Measurements from ENCODE around the gene NDUFA9.

NDUFA9 gene

DNA sequence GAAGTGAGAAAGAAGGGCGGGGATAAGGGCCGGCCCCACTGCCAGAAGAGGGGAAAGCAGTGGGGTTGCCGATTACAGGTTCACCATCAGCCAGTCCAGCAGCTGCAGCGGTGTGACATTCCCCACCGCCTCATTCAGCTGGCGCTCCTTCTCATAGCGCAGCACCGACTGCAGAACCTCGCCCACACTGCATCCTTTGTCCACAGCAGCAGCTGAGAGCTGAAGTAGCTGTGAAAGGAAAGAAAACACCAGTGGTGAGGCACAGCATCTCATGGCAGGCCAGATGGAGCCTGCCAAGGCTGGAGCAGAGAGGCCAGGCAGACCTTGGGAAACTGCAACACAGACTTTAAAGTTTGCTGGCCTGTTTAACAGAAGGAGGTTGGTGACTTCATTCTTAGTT lies 33.2 kb upstream of the NDUFA9 start:
- no peak overlapping the region for H3K27ac ChIP-seq
- TF ChIP-seq, protein P1, sequence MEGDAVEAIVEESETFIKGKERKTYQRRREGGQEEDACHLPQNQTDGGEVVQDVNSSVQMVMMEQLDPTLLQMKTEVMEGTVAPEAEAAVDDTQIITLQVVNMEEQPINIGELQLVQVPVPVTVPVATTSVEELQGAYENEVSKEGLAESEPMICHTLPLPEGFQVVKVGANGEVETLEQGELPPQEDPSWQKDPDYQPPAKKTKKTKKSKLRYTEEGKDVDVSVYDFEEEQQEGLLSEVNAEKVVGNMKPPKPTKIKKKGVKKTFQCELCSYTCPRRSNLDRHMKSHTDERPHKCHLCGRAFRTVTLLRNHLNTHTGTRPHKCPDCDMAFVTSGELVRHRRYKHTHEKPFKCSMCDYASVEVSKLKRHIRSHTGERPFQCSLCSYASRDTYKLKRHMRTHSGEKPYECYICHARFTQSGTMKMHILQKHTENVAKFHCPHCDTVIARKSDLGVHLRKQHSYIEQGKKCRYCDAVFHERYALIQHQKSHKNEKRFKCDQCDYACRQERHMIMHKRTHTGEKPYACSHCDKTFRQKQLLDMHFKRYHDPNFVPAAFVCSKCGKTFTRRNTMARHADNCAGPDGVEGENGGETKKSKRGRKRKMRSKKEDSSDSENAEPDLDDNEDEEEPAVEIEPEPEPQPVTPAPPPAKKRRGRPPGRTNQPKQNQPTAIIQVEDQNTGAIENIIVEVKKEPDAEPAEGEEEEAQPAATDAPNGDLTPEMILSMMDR (conservative IDR thresholded peaks at IDR 0.05), result no peak
- TF ChIP-seq ZFX (IDR thresholded peaks at IDR 0.05), result no peak

DNA sequence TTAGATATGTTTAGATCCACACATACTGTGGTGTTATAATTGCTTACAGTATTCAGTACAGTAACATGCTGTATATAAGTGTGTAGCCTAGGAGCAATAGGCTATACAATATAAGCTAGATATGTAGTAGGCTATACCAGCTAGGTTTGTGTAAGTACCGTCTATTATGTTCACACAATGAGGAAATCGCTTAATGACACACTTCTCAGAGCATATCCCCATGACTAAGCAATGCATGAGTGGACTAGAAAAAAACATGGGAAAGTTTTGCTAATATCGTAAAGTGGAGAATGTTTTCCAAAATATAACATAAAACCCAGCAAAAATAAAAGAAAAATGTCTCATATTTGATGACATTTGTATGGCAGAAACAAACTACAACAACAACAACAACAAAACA lies 27.4 kb upstream of the NDUFA9 start:
- no peak overlapping the region for H3K27ac ChIP-seq
- no peak for TF ChIP-seq ZFX (IDR thresholded peaks at IDR 0.05)
- TF ChIP-seq, protein P1 (conservative IDR thresholded peaks at IDR 0.05), result no peak

DNA sequence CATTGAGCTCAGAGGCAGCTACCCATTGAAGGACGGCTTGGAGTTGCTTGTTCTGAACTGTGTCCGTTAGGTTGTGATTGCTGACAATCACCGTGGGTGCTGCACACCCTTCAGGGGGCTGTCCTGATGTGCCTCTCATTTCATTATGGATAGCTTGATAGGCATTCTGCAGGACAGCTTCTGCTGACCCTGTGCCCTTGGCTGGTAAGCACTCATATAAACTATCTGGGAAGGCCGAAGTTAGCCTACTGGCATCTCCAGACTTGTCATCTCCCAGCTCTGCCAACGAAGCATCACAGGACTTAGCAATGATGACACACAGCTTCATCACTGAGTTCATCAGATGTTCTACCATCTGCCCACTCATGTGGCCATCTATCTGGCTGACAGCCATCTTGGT lies 22.4 kb upstream of the NDUFA9 start:
- no peak overlapping the region for H3K27ac ChIP-seq
- TF ChIP-seq ZFX (IDR thresholded peaks at IDR 0.05), result no peak
- TF ChIP-seq, protein P1 (conservative IDR thresholded peaks at IDR 0.05), result no peak

DNA sequence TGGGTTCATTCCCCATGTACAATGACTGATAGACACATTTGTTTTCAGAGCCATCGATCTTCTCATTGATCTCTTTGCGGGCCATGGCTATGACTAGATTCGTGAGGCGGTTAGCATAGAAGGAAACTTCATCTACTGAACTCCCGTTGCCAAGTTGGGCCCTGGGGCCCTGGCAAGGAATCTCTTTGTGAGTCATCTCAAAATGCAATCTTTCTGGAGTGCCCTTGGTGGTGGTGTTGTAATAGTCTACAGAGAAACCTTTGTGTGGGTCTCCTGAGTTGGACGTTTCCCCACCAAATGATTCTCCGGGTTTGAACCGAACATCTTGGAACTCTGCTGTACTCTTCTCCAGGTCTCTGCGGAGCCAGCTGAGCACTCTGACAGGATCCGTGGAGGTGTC lies 20.5 kb upstream of the NDUFA9 start:
- H3K27ac ChIP-seq, result no peak overlapping the region
- no peak for TF ChIP-seq ZFX (IDR thresholded peaks at IDR 0.05)
- TF ChIP-seq, protein P1 (conservative IDR thresholded peaks at IDR 0.05), result no peak

DNA sequence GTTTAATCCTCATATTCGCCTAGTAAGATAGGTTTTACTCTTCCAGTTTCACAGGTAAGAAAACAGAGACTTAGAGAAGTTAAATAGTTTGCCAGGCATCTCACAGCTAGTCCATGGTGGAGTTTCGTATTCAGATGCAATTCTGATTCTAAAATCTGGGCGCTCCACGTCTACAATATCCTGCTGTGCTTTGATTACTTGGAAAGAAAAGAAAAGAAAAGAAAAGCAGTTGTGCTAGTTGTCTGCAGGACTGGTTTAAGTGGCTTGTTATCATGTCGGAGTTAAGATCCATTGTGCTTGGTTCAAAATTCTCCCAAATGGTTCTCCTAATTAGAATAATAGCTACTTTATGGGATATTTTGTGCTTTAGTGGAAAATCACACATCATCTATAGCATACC lies 18.7 kb upstream of the NDUFA9 start:
- H3K27ac ChIP-seq, result no peak overlapping the region

DNA sequence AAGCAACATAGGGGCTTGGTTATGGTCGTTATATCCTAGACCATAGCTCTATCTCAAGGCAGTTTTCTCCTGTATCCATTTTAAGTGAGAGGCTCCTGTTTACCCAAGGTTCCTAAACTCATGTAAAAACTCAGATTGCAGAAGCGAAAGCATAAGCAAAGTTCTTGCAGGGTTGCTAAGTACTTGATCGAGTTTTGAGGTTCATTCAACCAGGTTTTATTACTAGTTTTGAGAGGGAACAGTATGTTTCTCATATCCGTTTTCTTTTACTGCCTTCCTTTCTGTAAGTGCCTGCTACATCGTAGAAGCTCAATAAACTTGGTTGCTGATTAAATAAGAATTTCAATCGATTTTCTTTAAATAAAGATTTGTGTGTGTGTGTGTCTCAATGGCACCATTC lies 5.2 kb upstream of the NDUFA9 start:
- H3K27ac ChIP-seq, result no peak overlapping the region
- TF ChIP-seq ZFX (IDR thresholded peaks at IDR 0.05), result no peak
- TF ChIP-seq, protein P1 (conservative IDR thresholded peaks at IDR 0.05), result no peak

More for the DNA sequence above, 18.7 kb upstream of the NDUFA9 start:
- TF ChIP-seq, protein P1 (conservative IDR thresholded peaks at IDR 0.05), result no peak
- no peak for TF ChIP-seq ZFX (IDR thresholded peaks at IDR 0.05)

DNA sequence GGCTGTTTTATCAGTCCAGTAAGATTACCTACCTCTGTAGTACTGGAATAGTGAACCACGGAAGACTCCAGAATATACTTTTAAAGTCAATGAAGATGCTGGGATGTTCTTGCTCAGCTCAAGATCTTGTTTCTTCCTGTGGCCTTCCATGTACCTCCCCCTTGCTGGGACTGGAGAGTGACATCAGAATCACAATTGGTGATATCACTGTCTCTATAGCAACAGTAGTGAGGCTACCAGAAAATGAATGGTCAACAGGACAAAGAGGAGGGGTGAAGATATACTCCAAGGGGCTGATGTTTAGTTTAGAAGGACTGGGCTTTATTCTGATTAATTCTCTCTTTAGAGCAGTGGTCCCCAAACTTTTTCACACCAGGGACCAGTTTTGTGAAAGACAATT lies 3.9 kb upstream of the NDUFA9 start:
- H3K27ac ChIP-seq, result no peak overlapping the region
- TF ChIP-seq, protein P1 (conservative IDR thresholded peaks at IDR 0.05), result no peak
- no peak for TF ChIP-seq ZFX (IDR thresholded peaks at IDR 0.05)

Measured in C4-2B (cell line).